Keratinocyte (primary cell): ENCODE data around the gene MANBA.

Experiments
- CTCF ChIP-seq, 3 experiments: IDR thresholded peaks in 1 of 3; conservative IDR thresholded peaks in 1 of 3; optimal IDR thresholded peaks in 1 of 3; 2 replicates in 2 of 3; 3 replicates in 1 of 3; pipeline versions ENCODE3 to v1.5.1; 2011; ENCODE audit warnings: low read length in 3 of 3, mild to moderate bottlenecking in 3 of 3, moderate library complexity in 2 of 3, control low read depth in 1 of 3, inconsistent platforms in 1 of 3; ENCODE audit not compliant: insufficient read depth in 2 of 3; ENCODE audit errors: extremely low read depth in 1 of 3
- EZH2 ChIP-seq: IDR thresholded peaks from one replicate; pipeline ENCODE4 v1.6.1; 2012; ENCODE audit warnings: inconsistent platforms, mild to moderate bottlenecking, low read length, moderate library complexity

- TF ChIP-seq CTCF (optimal IDR thresholded peaks at IDR 0.05 in 1 of 3, IDR thresholded peaks at IDR 0.05 in 1 of 3, conservative IDR thresholded peaks at IDR 0.05 in 1 of 3; ENCODE audit: extremely low read depth in 1 of 3, insufficient read depth in 2 of 3, low read length in 3 of 3) (no peak), EZH2 (no peak)
Observed at GRCh38 chr4:102726068-102726467, 34.7 kb downstream of the MANBA start.
